OCI-LY1 (cell line): ENCODE data around the gene DIP2C.

Experiments
- H2AFZ ChIP-seq: fragments of 200-600 bp; sonication (generic), shearing (Covaris generic); 2 replicates; pipeline ENCODE4 v1.6.0; 2014; ENCODE audit warnings: antibody characterized with exemption, mild to moderate bottlenecking, low read length
- H3F3A ChIP-seq: fragments of 200-600 bp; sonication (generic), shearing (Covaris generic); 2 replicates; pipeline ENCODE4 v1.6.0; 2014; ENCODE audit warnings: mild to moderate bottlenecking, antibody characterized with exemption, low read length, moderate library complexity; ENCODE audit not compliant: insufficient read depth
- H3K27ac ChIP-seq: fragments of 200-600 bp; sonication (generic); 2 replicates; pipeline ENCODE4 v1.5.1; 2014; ENCODE audit warnings: low read length, mixed run types, mild to moderate bottlenecking, low read depth; ENCODE audit not compliant: poor library complexity, severe bottlenecking
- H3K27me3 ChIP-seq: fragments of 200-600 bp; sonication (generic); 2 replicates; pipeline ENCODE4 v1.6.0; 2014; ENCODE audit warnings: antibody characterized with exemption, mild to moderate bottlenecking, low read length, moderate library complexity; ENCODE audit not compliant: insufficient read depth
- H3K36me3 ChIP-seq: fragments of 200-600 bp; sonication (generic); 2 replicates; pipeline ENCODE4 v1.6.1; 2014; ENCODE audit warnings: mild to moderate bottlenecking, antibody characterized with exemption, low read length, moderate library complexity, mixed read lengths; ENCODE audit not compliant: insufficient read depth
- H3K4me1 ChIP-seq: fragments of 200-600 bp; sonication (generic); 2 replicates; pipeline ENCODE4 v1.5.1; 2014; ENCODE audit warnings: mild to moderate bottlenecking, low read length, moderate library complexity; ENCODE audit not compliant: insufficient read depth, severe bottlenecking
- H3K4me2 ChIP-seq: fragments of 200-600 bp; sonication (generic), shearing (Covaris generic); 2 replicates; pipeline ENCODE4 v1.6.1; 2014; ENCODE audit warnings: low read length
- H3K4me3 ChIP-seq: fragments of 200-600 bp; sonication (generic); 2 replicates; pipeline ENCODE4 v1.5.1; 2014; ENCODE audit warnings: low read length, low read depth, mild to moderate bottlenecking, mixed read lengths; ENCODE audit not compliant: poor library complexity, severe bottlenecking
- H3K79me2 ChIP-seq: fragments of 200-600 bp; shearing (Covaris generic); 2 replicates; pipeline ENCODE4 v1.6.1; 2016; ENCODE audit warnings: mixed run types, low read length, mixed read lengths; ENCODE audit not compliant: insufficient read depth
- H3K9ac ChIP-seq: fragments of 200-600 bp; sonication (generic), shearing (Covaris generic); 2 replicates; pipeline ENCODE4 v1.6.1; 2014; ENCODE audit warnings: mild to moderate bottlenecking, low read length, mixed read lengths
- H3K9me2 ChIP-seq: fragments of 200-600 bp; sonication (generic), shearing (Covaris generic); 2 replicates; pipeline ENCODE4 v1.6.1; 2014; ENCODE audit warnings: low read depth, mild to moderate bottlenecking, low read length, mixed read lengths
- H3K9me3 ChIP-seq: fragments of 200-600 bp; shearing (Covaris generic); 2 replicates; pipeline ENCODE4 v1.6.1; 2014; ENCODE audit warnings: low read length, mixed read lengths
- H4K20me1 ChIP-seq: fragments of 200-600 bp; sonication (generic), shearing (Covaris generic); 2 replicates; pipeline ENCODE4 v1.6.0; 2016; ENCODE audit warnings: mild to moderate bottlenecking, low read length; ENCODE audit not compliant: insufficient read depth
- EZH2 ChIP-seq: fragments of 200-600 bp; sonication (generic), shearing (Covaris generic); IDR thresholded peaks from 2 replicates; pipeline ENCODE4 v1.8.0; 2017; ENCODE audit warnings: borderline replicate concordance, mixed run types, mild to moderate bottlenecking, antibody characterized with exemption, low read length, moderate library complexity, mixed read lengths
- TF ChIP-seq, protein P1 (sequence below): fragments of 200-600 bp; sonication (generic), shearing (Covaris generic); IDR thresholded peaks from 2 replicates; pipeline ENCODE4 v1.5.1; 2017; ENCODE audit warnings: mild to moderate bottlenecking, antibody characterized with exemption, low read length, moderate library complexity, mixed read lengths

The DIP2C gene

GRCh38 chr10:370449-370825 lies 319.0 kb downstream of the DIP2C start:
- no peaks in the 10 kb centered on the region for H4K20me1 ChIP-seq
- H3K9ac ChIP-seq: no peak overlapping the region
- no peaks in the 10 kb centered on the region for H3K79me2 ChIP-seq
- no peak overlapping the region for H3K4me3 ChIP-seq
- H3K27ac ChIP-seq: peak overlapping the region; percentile 98
- no peak overlapping the region for H2AFZ ChIP-seq
- peaks cover 81% of the 10 kb centered on the region for H3K36me3 ChIP-seq
- H3K9me2 ChIP-seq: no peaks in the 10 kb centered on the region
- H3F3A ChIP-seq: no peaks in the 10 kb centered on the region
- TF ChIP-seq EZH2: no peak
- TF ChIP-seq, protein P1, sequence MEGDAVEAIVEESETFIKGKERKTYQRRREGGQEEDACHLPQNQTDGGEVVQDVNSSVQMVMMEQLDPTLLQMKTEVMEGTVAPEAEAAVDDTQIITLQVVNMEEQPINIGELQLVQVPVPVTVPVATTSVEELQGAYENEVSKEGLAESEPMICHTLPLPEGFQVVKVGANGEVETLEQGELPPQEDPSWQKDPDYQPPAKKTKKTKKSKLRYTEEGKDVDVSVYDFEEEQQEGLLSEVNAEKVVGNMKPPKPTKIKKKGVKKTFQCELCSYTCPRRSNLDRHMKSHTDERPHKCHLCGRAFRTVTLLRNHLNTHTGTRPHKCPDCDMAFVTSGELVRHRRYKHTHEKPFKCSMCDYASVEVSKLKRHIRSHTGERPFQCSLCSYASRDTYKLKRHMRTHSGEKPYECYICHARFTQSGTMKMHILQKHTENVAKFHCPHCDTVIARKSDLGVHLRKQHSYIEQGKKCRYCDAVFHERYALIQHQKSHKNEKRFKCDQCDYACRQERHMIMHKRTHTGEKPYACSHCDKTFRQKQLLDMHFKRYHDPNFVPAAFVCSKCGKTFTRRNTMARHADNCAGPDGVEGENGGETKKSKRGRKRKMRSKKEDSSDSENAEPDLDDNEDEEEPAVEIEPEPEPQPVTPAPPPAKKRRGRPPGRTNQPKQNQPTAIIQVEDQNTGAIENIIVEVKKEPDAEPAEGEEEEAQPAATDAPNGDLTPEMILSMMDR: no peak
- no peak overlapping the region for H3K4me2 ChIP-seq
- H3K9me3 ChIP-seq: no peaks in the 10 kb centered on the region
- H3K27me3 ChIP-seq: no peaks in the 10 kb centered on the region
- H3K4me1 ChIP-seq: peaks cover 92% of the 10 kb centered on the region

GRCh38 chr10:369684-370448 lies 319.6 kb downstream of the DIP2C start:
- Histone ChIP-seq H3F3A (no peaks in the 10 kb centered on the region), H3K27ac (peak overlapping the region; percentile 98), H3K27me3 (no peaks in the 10 kb centered on the region), H3K4me2 (no peak overlapping the region), H3K4me1 (peaks cover 97% of the 10 kb centered on the region), H3K36me3 (peaks cover 81% of the 10 kb centered on the region), H3K9me2 (no peaks in the 10 kb centered on the region), H3K9me3 (no peaks in the 10 kb centered on the region), H3K79me2 (no peaks in the 10 kb centered on the region), H4K20me1 (no peaks in the 10 kb centered on the region), H2AFZ (no peak overlapping the region), H3K9ac (no peak overlapping the region; the same call in 1 of the 2 replicates), H3K4me3 (no peak overlapping the region)
- no peak for TF ChIP-seq EZH2
- TF ChIP-seq, protein P1: no peak

DNA sequence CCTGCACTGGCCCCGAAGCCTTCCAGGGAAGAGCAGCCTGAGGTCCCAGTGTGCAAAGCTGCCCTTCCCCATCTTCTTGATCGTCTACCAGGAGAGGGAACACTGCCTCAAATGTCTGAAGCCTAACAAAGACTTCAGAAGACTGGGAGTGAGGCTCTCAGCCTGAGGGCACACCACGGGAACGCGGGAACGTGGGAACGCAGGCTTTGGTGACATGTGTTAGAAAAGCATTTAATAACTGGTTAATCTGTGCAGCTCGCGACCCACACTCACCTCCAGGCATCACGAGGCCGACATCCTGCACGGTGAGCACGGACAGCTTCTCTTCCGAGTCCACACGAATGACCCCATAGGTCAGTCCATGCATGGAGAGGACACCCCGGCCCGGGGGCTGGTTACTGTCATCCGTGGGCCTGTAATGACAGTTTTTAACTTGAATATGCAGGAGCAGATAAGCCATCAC lies 320.2 kb downstream of the DIP2C start:
- no peaks in the 10 kb centered on the region for H3K27me3 ChIP-seq
- no peaks in the 10 kb centered on the region for H4K20me1 ChIP-seq
- no peak overlapping the region for H3K4me3 ChIP-seq
- peaks cover 97% of the 10 kb centered on the region for H3K4me1 ChIP-seq
- H3K27ac ChIP-seq: peak overlapping the region; percentile 98
- no peak overlapping the region for H2AFZ ChIP-seq
- H3K9ac ChIP-seq: peak overlapping the region; percentile 46; the same call in 1 of the 2 replicates
- H3F3A ChIP-seq: no peaks in the 10 kb centered on the region
- H3K79me2 ChIP-seq: no peaks in the 10 kb centered on the region
- H3K4me2 ChIP-seq: no peak overlapping the region; the same call in 1 of the 2 replicates
- TF ChIP-seq, protein P1: no peak
- TF ChIP-seq EZH2: no peak
- peaks cover 81% of the 10 kb centered on the region for H3K36me3 ChIP-seq
- H3K9me2 ChIP-seq: no peaks in the 10 kb centered on the region
- H3K9me3 ChIP-seq: no peaks in the 10 kb centered on the region
